ENCODE results near the gene INKA2.

- no peak for TF ChIP-seq CTCF (IDR thresholded peaks at IDR 0.05)
- TF ChIP-seq ZFX (IDR thresholded peaks at IDR 0.05; ENCODE audit: borderline replicate concordance): no peak
Observed at GRCh38 chr1:111784273-111784901, 45.2 kb upstream of the INKA2 start.
